Measurements from ENCODE around the gene GRAMD4.
"Not testable (repeated sequence)": the region's sequence is repeated elsewhere in the genome, so short reads cannot be mapped to it uniquely, and the experiment has no call there.

Gene GRAMD4

GRCh38 chr22:46629291-46629690, 9.1 kb downstream of the GRAMD4 start:
- Histone ChIP-seq H3K27me3 (ENCODE audit: control insufficient read depth, insufficient read depth, low read length) (no peaks in the 10 kb centered on the region), H3K36me3 (ENCODE audit: control insufficient read depth, insufficient read depth, low read length) (peaks cover 2% of the 10 kb centered on the region), H3K4me1 (ENCODE audit: control insufficient read depth, insufficient read depth, low read length) (peaks cover 3% of the 10 kb centered on the region), H3K4me3 (ENCODE audit: low read depth, low read length) (no peak overlapping the region), H3K9me3 (ENCODE audit: control insufficient read depth, insufficient read depth, low read length) (no peaks in the 10 kb centered on the region), H3K9ac (ENCODE audit: low read depth, low read length) (no peak overlapping the region)

- Histone ChIP-seq H3K9ac (ENCODE audit: low read depth, low read length) (no peak overlapping the region), H3K36me3 (ENCODE audit: control insufficient read depth, insufficient read depth, low read length) (peaks cover 2% of the 10 kb centered on the region), H3K4me1 (ENCODE audit: control insufficient read depth, insufficient read depth, low read length) (peaks cover 3% of the 10 kb centered on the region), H3K4me3 (ENCODE audit: low read depth, low read length) (no peak overlapping the region), H3K9me3 (ENCODE audit: control insufficient read depth, insufficient read depth, low read length) (no peaks in the 10 kb centered on the region), H3K27me3 (ENCODE audit: control insufficient read depth, insufficient read depth, low read length) (no peaks in the 10 kb centered on the region)
Observed at GRCh38 chr22:46631113-46631512, 10.9 kb downstream of the GRAMD4 start.

DNA sequence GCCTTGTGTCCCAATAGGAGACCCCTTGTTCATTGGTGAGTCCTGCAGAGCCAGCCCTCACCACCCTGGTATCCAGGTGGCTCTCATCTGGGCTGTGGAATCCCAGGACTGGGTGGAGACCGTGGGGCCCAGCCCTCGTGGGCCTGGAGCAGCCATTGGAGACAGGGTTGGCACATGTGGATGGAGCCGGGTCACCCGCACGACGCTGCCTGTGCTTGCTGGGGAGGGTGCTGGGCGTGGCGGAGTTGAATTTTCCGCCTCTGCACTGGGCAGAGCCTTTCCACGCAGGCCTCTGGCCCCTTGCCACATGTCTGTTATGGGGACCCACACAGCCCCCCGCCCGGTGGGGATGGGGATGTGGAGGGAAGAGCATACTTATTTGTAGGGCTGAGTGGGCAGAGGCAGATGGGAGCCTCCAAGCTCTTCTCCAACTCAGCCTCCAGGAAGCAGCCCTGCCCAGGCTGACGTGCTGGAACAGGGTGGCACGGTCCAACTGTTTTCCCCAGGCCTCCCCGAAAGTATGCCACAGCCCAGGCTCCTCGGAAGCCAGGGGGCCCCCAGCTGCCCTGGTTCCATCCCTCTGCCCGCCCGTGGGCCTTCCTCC, 12.6 kb downstream of the GRAMD4 start:
- Histone ChIP-seq H3K9ac (ENCODE audit: low read depth, low read length) (no peak overlapping the region), H3K27me3 (ENCODE audit: control insufficient read depth, insufficient read depth, low read length) (no peaks in the 10 kb centered on the region), H3K4me3 (ENCODE audit: low read depth, low read length) (no peak overlapping the region), H3K4me1 (ENCODE audit: control insufficient read depth, insufficient read depth, low read length) (peaks cover under 1% of the 10 kb centered on the region), H3K9me3 (ENCODE audit: control insufficient read depth, insufficient read depth, low read length) (no peaks in the 10 kb centered on the region), H3K36me3 (ENCODE audit: control insufficient read depth, insufficient read depth, low read length) (no peaks in the 10 kb centered on the region)

DNA sequence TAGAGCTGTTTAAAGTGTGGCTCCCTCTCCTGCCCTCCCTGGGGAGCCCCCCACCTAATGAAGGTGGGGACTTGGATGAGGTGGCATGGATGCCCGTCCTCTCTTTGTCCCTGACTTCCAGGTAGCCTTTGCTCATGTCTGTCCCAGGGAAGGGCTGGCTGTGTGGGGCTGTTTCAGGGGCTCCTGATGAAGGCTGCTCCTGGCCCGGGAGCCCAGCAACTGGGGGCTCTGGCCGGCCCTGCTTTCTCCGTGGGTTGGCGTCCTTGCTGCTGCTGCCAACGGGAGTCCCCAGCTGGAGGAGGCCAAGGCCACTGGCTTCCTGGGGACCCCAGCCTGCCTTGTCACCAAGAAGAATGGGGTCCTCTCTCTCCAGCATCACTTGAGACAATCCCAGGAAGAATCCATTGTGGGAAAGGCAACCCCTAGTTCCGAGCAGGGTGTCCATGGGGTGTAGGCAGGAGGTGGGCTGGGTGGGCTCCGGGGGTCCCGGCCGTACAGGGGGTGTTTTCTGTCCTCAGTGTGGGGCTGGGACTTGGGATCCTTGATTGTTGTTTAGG, 13.2 kb downstream of the GRAMD4 start:
- no peak overlapping the region for H3K9ac ChIP-seq (ENCODE audit: low read depth, low read length)

DNA sequence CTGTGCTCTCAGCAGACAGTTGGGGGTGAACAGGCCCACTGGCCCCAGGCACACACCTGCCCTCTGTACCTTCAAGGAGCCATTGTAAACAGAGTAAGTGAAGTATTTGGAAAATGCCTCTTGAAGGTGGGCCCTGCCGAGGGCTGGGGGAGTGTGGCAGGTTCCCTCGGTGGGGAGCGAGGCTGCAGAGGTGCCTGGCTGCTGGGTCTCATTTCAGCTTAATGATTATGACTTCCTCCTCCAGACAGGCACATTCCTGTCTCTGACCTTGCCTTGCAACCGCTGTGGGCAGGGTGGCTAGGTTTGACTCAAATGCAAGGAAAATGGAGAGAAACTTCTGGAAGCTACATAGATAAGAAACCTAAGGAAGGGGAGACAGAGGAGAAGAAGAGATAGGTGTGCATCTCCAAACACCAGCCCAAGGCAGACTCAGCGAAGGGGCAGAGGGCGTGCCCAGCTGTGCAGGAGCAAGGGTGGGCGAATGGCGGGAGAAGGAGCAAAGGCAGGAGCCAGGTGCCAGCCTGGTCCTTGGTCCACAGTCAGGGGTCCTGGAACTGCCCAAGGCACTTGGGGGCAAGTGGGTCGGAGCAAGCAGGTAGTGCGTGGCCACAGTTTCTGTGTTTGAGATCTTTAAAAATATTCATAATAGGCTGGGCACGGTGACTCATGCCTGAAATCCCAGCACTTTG, 14.0 kb downstream of the GRAMD4 start:
- H3K4me3 ChIP-seq (ENCODE audit: low read depth, low read length): no peak overlapping the region
- no peaks in the 10 kb centered on the region for H3K27me3 ChIP-seq (ENCODE audit: control insufficient read depth, insufficient read depth, low read length)
- no peaks in the 10 kb centered on the region for H3K36me3 ChIP-seq (ENCODE audit: control insufficient read depth, insufficient read depth, low read length)
- H3K9ac ChIP-seq (ENCODE audit: low read depth, low read length): no peak overlapping the region
- H3K4me1 ChIP-seq (ENCODE audit: control insufficient read depth, insufficient read depth, low read length): no peaks in the 10 kb centered on the region
- H3K9me3 ChIP-seq (ENCODE audit: control insufficient read depth, insufficient read depth, low read length): no peaks in the 10 kb centered on the region

More for the DNA sequence above, 13.2 kb downstream of the GRAMD4 start:
- no peaks in the 10 kb centered on the region for H3K9me3 ChIP-seq (ENCODE audit: control insufficient read depth, insufficient read depth, low read length)
- no peaks in the 10 kb centered on the region for H3K36me3 ChIP-seq (ENCODE audit: control insufficient read depth, insufficient read depth, low read length)
- no peak overlapping the region for H3K4me3 ChIP-seq (ENCODE audit: low read depth, low read length)
- no peaks in the 10 kb centered on the region for H3K27me3 ChIP-seq (ENCODE audit: control insufficient read depth, insufficient read depth, low read length)
- H3K4me1 ChIP-seq (ENCODE audit: control insufficient read depth, insufficient read depth, low read length): no peaks in the 10 kb centered on the region

DNA sequence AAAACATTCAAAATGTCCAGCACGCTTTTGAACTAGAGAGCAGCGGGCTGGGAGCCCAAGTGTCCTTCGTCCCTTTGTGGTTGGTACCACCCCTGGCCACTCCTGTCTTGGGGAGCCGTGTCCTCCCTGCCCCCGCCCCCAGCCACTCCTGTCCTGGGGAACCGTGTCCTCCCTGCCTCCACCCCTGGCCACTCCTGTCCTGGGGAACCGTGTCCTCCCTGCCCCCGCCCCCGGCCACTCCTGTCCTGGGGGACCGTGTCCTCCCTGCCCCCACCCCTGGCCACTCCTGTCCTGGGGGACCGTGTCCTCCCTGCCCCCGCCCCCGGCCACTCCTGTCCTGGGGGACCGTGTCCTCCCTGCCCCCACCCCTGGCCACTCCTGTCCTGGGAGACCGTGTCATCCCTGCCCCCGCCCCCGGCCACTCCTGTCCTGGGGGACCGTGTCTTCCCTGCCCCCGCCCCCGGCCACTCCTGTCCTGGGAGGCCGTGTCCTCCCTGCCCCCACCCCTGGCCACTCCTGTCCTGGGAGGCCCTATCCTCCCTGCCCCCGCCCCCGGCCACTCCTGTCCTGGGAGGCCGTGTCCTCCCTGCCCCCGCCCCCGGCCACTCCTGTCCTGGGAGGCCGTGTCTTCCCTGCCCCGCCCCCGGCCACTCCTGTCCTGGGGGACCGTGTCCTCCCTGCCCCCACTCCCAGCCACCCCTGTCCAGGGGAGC, 14.9 kb downstream of the GRAMD4 start:
- H3K4me3 ChIP-seq (ENCODE audit: low read depth, low read length); H3K9me3 ChIP-seq (ENCODE audit: control insufficient read depth, insufficient read depth, low read length); H3K9ac ChIP-seq (ENCODE audit: low read depth, low read length); H3K4me1 ChIP-seq (ENCODE audit: control insufficient read depth, insufficient read depth, low read length); H3K27me3 ChIP-seq (ENCODE audit: control insufficient read depth, insufficient read depth, low read length); H3K36me3 ChIP-seq (ENCODE audit: control insufficient read depth, insufficient read depth, low read length): not testable (repeated sequence)

- Histone ChIP-seq H3K4me1 (ENCODE audit: control insufficient read depth, insufficient read depth, low read length) (no peaks in the 10 kb centered on the region), H3K9ac (ENCODE audit: low read depth, low read length) (no peak overlapping the region), H3K4me3 (ENCODE audit: low read depth, low read length) (no peak overlapping the region), H3K9me3 (ENCODE audit: control insufficient read depth, insufficient read depth, low read length) (no peaks in the 10 kb centered on the region), H3K36me3 (ENCODE audit: control insufficient read depth, insufficient read depth, low read length) (no peaks in the 10 kb centered on the region), H3K27me3 (ENCODE audit: control insufficient read depth, insufficient read depth, low read length) (no peaks in the 10 kb centered on the region)
Observed at GRCh38 chr22:46635756-46636155, 15.6 kb downstream of the GRAMD4 start.

- Histone ChIP-seq H3K27me3 (ENCODE audit: control insufficient read depth, insufficient read depth, low read length) (no peaks in the 10 kb centered on the region), H3K9me3 (ENCODE audit: control insufficient read depth, insufficient read depth, low read length) (no peaks in the 10 kb centered on the region), H3K4me1 (ENCODE audit: control insufficient read depth, insufficient read depth, low read length) (no peaks in the 10 kb centered on the region), H3K9ac (ENCODE audit: low read depth, low read length) (no peak overlapping the region), H3K4me3 (ENCODE audit: low read depth, low read length) (no peak overlapping the region), H3K36me3 (ENCODE audit: control insufficient read depth, insufficient read depth, low read length) (no peaks in the 10 kb centered on the region)
Observed at GRCh38 chr22:46636221-46637002, 16.2 kb downstream of the GRAMD4 start.

DNA sequence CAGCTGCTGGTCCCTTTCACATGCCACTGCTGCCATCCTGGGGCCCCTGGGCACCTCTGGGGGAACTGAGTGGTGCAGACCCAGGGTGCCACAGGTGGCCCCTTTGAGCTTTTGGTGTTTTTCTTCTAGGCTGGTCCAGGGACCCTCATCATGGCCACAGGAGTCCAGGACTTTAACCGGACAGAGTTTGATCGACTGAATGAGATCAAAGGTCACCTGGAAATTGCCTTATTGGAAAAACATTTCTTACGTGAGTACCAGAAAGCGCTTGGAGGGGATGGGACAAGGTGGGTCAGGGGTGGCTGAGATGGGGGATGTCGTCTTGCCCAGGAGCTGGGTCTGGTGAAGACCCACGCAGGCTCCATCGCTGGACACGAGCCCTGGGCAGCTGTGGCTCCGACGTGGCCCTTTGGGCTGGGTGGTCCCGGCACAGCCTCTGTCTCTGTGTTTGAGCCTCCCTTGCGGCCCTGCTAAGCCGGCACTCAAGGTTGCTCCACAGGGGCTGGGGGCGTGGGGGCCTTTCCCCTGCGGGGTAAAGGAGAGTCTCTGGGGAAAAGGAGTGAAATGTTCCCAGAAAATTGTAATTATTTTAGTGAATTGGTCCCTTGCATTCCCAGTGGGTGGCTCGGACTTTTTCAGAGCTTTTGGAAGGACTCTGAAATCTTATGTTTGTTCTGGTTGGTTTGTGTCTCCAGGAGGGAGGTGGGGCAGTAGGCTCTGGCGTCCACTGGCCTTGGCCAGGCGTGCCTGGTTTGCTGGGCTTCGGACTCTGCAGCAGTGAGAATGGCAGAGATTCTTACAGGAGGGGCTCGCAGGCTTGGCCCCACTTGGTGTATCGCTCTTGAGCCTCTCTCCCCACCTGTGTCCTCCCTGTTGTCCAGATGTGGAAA, 17.8 kb downstream of the GRAMD4 start:
- no peak overlapping the region for H3K9ac ChIP-seq (ENCODE audit: low read depth, low read length)

DNA sequence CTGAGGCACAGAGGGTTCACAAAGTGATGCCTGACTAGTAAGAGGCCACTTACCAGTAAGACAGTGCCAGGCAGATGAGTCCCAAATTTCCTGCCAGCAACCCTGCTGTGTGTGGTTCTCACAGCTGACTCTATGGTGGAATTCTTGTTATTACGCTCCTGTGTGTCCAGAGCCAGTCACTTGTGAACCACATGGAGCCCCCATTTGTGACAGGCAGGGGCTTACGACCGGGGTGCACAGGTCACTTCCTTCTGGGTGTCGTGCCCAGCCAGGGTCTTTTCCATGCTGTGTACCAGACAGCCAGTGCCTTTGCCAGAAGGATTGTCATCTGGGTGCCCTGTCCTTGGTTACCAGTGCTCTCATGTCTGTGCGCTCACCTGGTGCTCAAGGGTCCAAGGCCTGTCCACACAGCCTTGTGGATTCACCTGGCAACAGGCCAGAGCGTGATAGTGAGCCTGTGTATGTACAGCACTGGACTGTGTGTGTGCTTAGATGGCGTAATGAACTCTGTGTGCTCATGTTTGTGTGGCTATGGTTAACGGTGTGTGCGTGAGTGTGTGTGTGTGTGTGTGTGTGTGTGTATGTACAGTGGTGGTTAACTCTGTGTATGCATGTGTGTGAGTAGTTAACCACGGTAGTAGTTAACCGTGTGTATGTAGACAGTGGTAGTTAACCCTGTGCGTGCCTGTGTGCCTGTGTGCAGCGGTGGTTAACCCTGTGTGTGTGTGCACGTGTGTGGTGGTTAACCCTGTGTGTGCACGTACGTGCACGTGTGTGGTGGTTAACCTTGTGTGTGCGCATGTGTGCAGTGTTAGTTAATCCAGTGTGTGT, 18.6 kb downstream of the GRAMD4 start:
- Histone ChIP-seq H3K4me3 (ENCODE audit: low read depth, low read length) (no peak overlapping the region), H3K36me3 (ENCODE audit: control insufficient read depth, insufficient read depth, low read length) (no peaks in the 10 kb centered on the region), H3K27me3 (ENCODE audit: control insufficient read depth, insufficient read depth, low read length) (no peaks in the 10 kb centered on the region), H3K9ac (ENCODE audit: low read depth, low read length) (no peak overlapping the region), H3K4me1 (ENCODE audit: control insufficient read depth, insufficient read depth, low read length) (no peaks in the 10 kb centered on the region), H3K9me3 (ENCODE audit: control insufficient read depth, insufficient read depth, low read length) (no peaks in the 10 kb centered on the region)

More for the DNA sequence above, 17.8 kb downstream of the GRAMD4 start:
- H3K9me3 ChIP-seq (ENCODE audit: control insufficient read depth, insufficient read depth, low read length): no peaks in the 10 kb centered on the region
- no peak overlapping the region for H3K4me3 ChIP-seq (ENCODE audit: low read depth, low read length)
- H3K4me1 ChIP-seq (ENCODE audit: control insufficient read depth, insufficient read depth, low read length): no peaks in the 10 kb centered on the region
- H3K36me3 ChIP-seq (ENCODE audit: control insufficient read depth, insufficient read depth, low read length): no peaks in the 10 kb centered on the region
- no peaks in the 10 kb centered on the region for H3K27me3 ChIP-seq (ENCODE audit: control insufficient read depth, insufficient read depth, low read length)
